HuH-7 (cell line): ENCODE measurements around the gene ST3GAL2.
A peak's percentile ranks its signal among the peaks of the same experiment; 100 is the strongest.
"Not testable (repeated sequence)": the region's sequence is repeated elsewhere in the genome, so short reads cannot be mapped to it uniquely, and the experiment has no call there.

ENCODE experiments used
- DNase-seq: peaks from one replicate; pipeline ENCODE4 v3.0.0; 2011; ENCODE audit warnings: low spot score

ST3GAL2 gene

DNA sequence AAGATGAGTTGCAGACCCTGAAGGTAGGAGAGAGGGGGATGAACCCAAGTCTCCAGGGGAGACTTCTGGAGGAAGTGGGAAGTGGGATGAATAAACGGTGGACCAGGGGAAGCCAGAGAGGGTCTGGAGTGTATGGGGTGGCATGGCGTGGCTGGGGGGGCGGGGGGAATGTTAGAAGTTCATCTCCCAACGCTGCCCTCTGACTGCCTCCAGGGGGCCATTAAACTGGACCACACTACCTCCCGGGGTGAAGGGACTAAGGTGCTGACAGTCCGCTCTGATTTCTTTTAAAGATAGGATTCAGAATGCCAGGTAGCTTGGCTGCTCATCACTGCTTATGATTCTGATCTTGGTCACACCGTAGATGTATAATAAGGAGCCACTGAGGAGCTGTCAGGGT lies 21.2 kb downstream of the ST3GAL2 start:
- no peak for DNase-seq

DNA sequence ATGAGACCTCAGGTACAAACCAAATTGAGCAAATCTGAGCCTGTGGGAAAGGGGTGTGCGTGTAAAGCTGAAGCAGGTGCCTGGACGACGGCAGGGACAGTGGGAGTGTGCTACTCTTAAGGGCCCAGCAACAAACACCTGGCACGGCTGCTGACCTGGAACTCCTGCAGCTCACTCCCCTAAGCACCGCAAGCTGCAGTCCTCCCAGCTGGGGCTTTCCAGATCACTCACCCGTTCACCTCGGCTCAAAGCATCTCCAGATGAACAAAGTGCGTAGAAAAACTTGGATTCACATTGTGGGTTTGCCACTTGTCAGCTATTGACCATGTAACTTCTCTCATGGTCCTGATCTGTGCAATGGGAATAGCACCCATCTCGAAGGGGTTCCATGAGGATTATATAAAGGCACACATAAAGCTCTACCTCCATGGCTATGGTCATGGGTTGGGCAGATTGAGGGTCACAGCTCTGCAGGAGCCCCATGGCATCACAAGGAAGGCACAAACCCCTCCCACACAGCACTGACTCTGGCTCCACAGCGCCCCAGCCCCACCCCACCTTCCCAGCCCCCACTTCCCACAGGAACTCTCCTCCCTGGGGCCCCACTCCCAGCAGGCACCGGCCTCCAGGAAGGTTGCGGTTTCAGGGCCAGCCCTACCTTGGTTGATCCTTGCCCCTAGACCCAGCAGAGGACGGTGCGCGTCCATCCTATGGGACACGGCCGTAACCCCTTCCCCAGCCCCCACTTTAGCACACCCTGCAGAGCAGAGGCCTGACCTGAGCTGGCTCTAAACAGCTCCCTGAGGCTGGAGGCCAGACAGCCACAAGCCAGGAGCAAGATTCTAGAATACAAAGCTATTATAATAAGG lies 21.9 kb downstream of the ST3GAL2 start:
- peak; percentile 54 for DNase-seq

DNA sequence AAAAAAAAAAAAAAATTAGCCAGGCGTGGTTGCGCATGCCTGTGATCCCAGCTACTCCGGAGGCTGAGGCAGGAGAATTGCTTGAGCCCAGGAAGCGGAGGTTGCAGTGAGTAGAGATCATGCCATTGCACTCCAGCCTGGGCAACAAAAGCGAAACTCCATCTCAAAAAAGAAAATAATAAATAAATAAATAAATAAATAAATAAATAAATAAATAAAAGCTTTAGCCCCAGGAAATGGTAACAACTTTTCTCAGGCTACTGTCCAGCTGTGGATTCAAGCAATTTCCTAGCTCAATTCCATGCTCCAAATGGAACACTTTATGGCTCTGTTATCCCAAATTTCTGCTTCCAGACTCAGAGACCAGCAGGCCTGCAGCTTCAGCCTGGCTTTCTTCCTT lies 25.3 kb downstream of the ST3GAL2 start:
- DNase-seq: not testable (repeated sequence)

DNA sequence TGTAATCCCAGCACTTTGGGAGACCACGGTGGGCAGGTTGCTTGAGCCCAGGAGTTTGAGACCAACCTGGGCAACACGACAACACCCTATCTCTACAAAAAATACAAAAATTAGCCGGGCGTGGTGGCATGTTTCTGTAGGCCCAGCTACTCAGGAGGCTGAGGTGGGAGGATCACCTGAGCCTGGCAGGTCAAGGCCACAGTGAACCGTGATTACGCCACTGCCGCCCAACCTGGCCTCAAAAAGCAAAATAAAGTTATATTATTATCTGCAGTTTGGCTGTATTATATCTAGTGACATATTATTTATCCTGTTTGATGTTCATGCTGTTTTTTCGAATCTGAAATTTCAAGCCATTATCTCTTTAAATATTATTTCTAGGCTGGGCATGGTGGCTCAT lies 26.5 kb downstream of the ST3GAL2 start:
- DNase-seq: no peak

DNA sequence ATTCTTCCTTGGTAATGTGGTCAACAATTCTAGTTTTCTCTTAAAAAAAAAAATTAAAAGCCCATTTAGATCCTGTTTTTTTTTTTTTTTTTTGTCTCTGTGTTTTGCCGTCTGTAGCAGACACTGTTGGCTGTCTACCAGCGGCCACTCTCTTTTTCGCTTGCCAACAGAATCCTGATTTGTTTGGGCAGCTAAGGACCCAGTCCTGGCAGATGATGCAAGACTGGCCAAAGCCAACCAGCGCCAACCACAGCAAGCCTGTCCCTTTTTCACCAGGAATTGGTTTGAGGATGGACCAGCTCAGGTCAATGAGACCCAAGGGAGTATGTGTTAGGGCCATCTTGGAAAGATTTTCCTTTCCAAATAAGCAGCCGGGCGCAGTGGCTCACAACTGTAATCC lies 28.2 kb downstream of the ST3GAL2 start:
- no peak for DNase-seq

DNA sequence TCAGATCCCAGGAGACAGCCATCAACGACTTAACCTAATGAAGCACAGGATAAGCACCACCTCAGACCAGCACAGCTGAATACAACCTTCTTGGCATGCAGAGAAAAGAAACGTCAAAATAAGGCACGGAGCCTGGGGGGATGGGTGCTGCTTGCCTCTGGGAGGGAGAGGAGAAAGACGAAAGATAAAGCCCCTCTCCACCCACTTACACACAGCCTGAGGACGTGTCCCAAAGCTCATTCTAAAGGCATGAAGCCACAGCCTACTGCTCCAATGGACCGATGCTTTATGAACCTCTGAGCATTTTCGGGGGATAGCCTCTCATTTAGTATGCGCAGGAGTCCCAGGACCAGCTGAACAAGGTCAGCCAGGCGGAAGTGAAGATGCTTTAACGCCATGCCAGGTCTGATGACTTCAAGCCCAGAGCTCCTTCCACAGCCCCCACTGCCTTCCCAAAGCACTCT lies 31.1 kb downstream of the ST3GAL2 start:
- no peak for DNase-seq

DNA sequence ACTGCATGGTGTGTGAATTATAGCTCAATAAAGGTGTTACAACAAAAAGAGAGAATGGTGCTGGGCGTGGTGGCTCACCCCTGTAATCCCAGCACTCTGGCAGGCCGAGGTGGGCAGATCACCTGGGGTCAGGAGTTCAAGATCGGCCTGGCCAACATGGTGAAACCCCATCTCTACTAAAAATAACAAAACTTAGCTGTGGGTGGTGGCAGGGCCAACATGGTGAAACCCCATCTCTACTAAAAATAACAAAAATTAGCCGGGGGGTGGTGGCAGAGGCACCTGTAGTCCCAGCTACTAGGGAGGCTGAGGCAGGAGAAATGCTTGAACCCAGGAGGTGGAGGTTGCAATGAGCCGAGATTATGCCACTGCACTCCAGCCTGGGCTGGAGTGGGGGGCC lies 32.8 kb downstream of the ST3GAL2 start:
- DNase-seq: not testable (repeated sequence)

DNA sequence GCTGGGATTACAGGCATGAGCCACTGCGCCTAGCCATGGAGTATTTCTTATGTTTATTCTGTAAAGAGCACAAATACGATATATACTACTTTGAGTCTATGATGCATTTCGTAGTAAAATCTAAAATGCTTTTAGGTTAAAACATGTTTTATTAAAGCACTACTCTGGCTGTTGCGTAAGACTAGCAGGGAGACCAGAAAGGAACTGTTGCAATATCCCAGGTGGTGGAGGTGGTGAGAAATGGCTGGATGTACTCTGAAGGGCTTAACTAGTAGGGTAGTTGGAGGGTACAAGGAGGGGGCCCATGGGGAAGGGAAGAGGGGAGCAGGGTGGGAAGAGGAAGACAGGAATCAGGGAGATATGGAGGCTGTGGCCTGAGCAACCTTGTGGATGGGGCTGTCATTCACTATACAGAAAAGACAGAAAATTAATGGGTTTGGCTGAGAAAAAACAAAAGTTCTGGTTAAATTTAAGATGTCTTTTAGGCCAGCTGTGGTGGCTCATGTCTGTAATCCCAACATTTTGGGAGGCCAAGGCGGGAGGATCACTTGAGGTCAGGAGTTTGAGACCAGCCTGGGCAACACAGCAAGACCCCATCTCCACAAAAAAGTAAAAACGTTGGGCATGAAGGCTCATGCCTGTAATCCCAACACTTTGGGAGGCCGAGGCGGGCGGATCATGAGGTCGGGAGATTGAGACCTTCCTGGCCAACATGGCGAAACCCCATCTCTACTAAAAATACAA lies 35.8 kb downstream of the ST3GAL2 start:
- peak; percentile 71 for DNase-seq

DNA sequence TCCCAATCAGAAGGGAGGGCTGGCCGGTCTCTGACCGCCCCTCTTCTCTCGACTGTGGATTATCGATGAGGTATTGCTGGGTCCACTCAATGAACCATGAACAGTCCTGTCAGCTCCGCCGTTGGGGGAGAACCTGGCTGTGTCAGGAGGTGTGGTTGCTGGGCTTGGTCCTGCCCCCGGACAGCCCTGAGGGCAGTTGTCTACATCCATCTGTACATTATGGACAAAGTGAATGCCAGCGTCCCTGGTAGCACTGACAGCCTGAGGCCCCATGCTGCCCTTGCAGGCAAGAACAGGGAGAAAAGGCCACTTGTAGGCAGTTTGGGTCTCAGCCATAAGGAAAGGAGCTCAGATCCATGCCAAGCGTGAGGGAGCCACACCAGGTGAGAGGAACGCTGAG lies 38.9 kb downstream of the ST3GAL2 start:
- DNase-seq: no peak

DNA sequence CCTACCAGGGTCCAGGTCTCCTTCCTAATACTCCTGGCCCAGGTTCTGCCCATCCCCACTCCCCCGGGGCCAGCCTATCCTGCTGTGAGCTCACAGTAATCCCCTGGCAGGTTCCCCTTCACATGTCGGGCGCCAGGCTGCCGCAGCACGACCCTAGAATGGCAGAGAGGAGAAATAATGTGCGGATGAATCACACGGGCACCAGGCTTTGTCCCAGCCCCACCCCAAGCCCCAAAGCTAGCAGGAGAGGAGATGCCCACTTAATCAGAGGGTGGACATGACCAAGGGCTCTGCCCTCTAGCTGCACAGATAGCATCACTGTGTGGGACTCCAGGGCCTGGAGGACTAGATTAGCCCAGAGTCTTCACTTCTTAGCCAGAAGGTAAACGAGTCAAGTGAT lies 39.5 kb downstream of the ST3GAL2 start:
- no peak for DNase-seq

DNA sequence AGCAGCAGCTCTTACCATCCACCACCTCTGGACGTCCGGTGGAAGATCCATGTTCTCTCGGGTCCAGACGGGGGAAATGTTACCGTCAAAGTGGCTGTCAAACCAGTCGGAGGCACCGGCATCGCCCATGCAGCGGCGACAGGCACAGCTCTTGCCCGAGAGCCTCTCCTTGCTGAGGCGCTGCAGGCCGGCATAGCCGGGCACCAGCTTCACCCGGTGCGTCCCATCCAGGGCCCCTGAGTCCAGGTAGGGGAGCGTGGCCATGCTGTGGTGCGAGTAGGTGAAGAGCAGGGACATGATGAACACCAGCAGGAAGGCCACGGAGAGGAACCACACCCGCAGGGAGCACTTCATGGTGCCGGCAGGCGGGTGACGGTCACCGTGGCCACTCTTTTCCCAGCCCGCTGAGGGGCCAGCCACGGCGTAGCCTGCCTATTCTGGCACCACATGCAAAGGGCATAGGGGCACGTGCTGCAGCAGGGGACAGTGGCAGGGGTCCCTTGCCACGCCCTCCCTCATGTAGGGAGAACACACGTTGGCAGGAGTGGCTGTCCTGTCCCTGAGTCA lies 40.6 kb downstream of the ST3GAL2 start:
- DNase-seq: no peak

DNA sequence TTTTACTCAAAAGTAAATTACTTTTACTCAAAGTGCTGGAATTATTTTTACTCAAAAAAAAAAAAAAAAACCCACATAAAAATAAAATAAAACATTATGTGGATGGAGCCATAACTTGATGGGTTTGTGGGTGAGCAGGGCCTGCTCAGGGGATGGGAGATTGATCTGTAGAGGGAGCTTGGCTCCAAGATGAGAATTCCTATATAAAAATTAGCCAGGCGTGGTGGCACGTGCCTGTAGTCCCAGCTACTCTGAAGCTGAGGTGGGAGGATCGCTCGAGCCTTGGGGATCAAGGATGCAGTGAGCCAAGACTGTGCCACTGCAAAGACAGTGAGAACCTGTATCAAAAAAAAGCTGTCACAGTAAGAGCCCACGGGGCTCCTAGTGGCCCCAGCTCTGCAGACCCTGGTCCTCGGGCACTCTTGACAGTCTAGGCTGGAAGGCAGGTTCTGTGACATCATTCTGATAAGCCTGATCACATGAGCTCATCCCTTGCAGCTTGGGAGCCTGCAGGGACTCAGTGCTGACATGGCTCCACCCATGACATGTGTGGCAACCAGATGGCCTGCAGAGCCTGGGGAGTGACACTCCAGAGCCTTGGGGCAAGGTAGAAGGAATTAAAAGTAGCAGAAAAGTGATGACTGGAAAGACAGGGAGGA lies 42.5 kb downstream of the ST3GAL2 start:
- DNase-seq: peak; percentile 52

DNA sequence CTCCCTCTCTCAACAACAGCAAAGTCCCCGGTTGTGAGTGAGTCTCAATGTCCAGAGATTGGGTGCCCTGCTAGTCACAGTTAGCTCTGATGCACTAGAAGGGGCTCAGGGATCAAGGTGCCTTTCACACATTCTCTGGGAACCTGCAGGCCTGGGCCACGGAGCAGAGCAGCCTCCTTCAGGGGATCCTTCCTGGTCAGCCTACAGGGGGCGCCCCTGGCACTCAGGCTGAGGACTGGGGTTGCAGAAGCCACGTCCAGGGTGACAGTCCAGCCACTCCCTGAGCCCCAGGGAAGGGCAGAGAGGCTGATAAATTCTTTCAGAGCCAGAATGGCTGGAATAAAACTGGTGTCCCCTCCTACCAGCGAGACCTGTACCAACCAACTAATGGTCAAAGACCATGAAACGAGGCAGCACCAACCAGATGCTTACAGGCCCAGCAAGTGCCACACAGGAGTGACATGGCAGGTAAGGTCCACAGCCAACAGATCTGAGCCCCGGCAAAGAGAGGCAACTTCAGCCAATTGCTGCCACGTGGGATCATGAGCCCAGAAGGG lies 43.5 kb downstream of the ST3GAL2 start:
- DNase-seq: peak; percentile 97

DNA sequence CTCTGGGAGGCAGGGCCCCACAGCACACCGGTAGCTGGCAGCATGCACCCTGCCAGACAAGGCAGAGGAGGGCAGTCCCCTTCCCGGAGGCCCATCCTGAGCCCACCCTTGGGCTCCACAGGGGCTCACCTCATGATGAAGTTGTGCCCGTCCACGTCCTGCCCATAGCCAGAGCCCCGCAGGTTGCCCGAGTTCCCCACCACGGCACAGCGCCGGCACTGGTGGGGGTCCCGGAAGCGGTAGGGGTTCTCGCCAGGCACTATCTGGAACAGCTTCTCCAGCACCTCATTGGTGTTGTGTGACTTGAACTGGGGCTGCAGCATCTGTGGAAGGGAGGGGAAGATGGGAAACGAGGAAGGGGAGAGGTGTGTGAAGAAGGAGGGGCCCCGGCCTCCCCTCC lies 44.0 kb downstream of the ST3GAL2 start:
- no peak for DNase-seq

DNA sequence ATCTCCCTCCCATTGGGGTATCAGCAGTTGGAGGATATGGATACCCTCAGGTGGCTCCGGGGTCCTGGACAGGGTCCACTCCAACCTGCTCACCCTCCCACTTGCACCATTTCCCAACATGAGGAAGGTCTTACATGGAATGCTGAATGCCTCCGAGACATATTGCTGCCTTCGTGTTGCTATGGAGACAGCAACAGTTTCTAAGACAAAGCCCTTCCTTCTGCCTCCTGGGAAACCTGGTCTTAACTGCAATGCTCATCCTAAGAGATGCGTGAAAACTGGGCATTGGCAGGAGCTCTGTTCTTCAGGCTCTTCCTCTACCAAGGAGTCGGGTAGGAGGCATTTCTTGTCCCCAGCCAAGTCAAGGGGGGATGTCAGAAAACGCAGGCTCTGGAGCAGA lies 45.2 kb downstream of the ST3GAL2 start:
- no peak for DNase-seq

DNA sequence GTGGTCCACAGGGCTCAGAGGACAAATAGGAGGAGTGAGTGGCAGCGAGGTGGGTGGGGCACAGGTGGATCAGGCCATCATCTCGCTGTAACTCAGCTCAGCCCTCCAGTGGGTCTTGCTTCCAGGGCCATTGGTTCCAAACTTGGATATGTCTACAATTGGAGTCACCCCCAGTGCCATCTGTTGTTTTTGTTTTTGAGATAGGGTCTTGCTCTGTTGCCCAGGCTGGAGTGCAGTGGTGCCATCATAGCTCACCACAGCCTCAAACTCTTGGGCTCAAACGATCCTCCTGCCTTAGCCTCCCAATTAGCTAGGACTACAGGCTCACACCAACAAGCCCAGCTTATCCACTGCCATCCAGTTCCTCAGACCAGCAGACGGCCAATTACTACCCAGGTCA lies 46.3 kb downstream of the ST3GAL2 start:
- DNase-seq: no peak

DNA sequence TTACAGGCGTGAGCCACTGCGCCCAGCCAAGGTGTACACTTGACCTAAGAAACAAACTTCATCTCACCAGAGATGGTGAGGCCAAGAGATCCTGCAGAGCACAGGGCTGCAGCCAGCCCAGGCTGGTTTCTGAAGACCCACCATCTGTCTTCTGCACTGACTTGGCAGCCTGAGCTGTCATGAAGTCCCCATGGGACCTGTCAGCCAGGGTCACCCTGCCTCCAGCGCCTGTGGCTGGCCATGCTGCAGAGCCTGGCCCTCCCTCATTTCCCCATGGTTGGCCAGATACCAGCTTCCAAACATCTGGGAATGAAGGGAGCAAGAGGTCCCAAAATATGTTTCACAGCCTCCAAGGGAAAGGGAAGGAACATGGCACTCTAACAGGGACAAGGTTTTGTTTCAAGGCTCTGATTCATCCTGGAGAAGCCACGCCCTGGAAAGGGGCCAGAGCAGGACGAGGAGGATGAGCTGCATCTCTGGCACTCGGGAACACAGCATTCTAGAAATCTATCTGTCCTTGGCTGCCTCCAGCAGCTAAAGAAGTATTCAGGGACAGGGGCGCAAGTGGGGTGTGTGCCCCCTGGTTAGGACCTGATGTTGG lies 46.9 kb downstream of the ST3GAL2 start:
- DNase-seq: no peak

DNA sequence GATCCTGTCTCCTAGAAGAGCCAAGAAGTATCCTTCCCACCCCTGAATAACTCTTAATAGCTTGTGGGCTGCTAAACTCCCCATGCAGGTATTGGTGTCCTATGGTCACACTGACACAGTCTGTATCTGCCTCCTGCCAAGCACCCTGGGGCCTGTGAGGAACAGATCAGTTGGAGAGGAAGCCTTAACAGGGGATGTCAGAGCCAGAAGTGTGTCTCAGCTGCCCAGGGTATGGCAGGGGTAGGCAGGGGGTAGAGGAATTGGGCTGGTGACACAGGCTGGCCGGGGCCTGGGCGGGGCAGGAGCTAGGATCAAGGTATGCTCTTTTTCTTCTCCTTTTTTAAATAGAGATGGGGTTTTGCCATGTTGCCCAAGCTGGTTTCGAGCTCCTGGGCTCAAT lies 47.5 kb downstream of the ST3GAL2 start:
- no peak for DNase-seq

DNA sequence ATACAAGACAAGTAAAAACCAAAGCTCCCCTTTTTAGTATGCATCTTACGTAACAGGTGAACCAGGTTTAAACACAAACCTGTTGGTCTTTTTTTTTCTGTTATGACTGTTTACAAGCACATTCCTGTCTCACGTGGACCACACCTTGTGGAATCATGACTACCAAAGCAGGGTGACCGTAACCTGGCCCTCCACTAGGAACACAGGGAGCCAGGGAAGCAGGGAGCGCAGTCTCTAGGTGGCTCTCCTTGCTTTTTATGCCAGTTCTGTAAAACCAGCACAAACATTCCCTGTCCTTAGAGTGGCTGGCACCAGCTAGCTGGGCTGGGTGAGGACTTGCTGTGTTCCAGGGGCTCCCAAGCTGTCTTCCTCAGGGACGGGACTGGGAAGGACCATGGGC lies 48.1 kb downstream of the ST3GAL2 start:
- no peak for DNase-seq

DNA sequence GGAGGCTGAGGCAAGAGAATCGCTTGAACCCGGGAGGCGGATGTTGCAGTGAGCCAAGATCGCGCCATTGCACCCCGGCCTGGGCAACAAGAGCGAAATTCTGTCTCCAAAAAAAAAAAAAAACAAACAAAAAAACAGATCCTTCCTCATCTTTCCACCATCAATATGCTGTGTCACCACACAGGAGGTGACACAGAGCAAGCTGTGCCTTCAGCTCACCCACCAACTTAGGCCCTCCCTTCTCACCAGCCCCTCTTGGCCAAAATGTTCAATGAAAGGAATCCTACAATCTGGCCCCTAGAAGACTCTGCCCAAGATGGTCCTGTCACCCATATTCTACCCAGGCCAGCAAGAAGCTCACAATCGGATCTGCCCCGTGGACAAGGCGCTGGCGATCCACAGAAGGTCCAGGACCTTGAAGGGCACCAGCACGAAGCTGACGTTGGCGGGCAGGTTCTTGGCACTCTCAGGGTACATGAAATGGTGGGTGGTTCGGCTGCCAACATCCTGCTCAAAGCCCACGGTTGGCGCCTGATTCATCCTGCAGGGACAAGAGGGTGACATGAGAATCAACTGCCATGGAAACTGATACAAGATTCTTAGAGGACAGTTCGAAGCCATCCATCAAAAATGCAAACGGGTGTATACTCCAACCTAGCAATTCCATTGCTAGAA lies 50.8 kb downstream of the ST3GAL2 start:
- DNase-seq: no peak
